AG09309 (cell line): Measurements from ENCODE around the gene DCTPP1.

Experiments
- DNase-seq: peaks from one replicate; pipeline ENCODE4 v3.0.0-alpha.2; 2010; ENCODE audit warnings: low read depth
- H3K4me3 ChIP-seq: 2 replicates; pipeline ENCODE4 v1.5.1; 2011; ENCODE audit warnings: mild to moderate bottlenecking, low read depth, low read length, moderate library complexity; ENCODE audit not compliant: control insufficient read depth
- TF ChIP-seq, protein P1 (sequence below): IDR thresholded peaks from 2 replicates; pipeline ENCODE4 v1.5.1; 2011; ENCODE audit warnings: mild to moderate bottlenecking, low read depth, low read length, inconsistent platforms; ENCODE audit not compliant: insufficient read depth, control insufficient read depth; ENCODE audit errors: missing control alignments

DCTPP1 gene

DNA sequence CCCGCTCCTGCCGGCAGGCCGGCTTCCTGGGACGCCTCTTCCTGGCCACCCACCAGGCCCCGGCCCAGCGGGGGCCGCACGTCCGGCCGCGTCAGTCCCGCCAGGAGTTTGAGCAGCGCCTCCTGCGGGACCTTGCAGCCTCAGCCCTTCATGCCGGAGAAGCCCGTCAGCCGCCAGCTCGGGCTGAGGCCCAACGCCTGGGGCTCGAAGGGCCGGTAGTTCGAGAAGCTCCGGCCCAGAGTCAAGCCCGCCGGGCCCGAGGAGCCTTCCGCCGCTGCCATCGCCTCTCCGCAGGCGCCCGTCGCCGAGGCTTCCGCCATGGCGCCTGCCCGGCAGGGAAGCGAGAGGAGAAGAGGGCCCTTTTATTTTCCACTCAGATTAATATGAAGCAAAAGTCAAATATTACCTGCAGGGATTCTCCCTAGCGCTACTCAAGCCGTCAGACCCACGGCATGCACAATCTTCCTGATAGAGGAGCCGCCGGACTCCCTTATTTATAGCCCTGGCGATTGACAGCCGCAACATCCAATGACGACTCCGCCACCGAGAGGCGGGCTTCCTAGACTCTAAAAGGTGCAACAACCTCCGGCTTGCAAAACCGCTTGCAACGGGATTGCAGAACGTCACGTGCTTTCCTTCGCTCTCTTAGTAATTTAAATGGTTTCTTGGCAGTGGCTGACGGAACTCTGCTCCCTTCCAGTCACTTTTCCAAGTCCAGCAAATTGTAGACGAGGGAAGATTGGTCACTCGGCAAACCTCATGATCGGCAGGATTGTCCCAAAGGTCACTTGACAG lies 15.8 kb upstream of the DCTPP1 start, which contains the start of gene SEPHS2:
Gene SEPHS2, minus strand, starts transcription at position 467 of the 795 bp plus-strand sequence. Its CDS starts 147 bp downstream, at position 320.
- peak; percentile 92 for DNase-seq
- H3K4me3 ChIP-seq, result peak within 1 kb of the TSS; percentile 68
- TF ChIP-seq, protein P1, sequence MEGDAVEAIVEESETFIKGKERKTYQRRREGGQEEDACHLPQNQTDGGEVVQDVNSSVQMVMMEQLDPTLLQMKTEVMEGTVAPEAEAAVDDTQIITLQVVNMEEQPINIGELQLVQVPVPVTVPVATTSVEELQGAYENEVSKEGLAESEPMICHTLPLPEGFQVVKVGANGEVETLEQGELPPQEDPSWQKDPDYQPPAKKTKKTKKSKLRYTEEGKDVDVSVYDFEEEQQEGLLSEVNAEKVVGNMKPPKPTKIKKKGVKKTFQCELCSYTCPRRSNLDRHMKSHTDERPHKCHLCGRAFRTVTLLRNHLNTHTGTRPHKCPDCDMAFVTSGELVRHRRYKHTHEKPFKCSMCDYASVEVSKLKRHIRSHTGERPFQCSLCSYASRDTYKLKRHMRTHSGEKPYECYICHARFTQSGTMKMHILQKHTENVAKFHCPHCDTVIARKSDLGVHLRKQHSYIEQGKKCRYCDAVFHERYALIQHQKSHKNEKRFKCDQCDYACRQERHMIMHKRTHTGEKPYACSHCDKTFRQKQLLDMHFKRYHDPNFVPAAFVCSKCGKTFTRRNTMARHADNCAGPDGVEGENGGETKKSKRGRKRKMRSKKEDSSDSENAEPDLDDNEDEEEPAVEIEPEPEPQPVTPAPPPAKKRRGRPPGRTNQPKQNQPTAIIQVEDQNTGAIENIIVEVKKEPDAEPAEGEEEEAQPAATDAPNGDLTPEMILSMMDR, result peak; percentile 54

DNA sequence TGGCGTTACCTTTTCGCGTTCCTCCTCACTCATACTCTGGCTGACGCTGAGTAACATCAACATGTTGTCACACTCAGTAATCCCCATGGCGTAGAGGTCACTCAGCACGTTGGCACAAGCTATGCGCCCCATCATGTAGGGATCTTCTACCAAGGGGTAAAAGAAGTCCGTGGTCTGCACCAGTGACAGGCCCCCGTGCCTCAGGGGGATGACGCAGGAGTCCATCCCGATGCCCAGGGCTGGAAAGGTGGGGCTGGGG lies 15.2 kb upstream of the DCTPP1 start:
- TF ChIP-seq, protein P1, result no peak
- DNase-seq, result no peak
- H3K4me3 ChIP-seq, result peak overlapping the region; percentile 68

DNA sequence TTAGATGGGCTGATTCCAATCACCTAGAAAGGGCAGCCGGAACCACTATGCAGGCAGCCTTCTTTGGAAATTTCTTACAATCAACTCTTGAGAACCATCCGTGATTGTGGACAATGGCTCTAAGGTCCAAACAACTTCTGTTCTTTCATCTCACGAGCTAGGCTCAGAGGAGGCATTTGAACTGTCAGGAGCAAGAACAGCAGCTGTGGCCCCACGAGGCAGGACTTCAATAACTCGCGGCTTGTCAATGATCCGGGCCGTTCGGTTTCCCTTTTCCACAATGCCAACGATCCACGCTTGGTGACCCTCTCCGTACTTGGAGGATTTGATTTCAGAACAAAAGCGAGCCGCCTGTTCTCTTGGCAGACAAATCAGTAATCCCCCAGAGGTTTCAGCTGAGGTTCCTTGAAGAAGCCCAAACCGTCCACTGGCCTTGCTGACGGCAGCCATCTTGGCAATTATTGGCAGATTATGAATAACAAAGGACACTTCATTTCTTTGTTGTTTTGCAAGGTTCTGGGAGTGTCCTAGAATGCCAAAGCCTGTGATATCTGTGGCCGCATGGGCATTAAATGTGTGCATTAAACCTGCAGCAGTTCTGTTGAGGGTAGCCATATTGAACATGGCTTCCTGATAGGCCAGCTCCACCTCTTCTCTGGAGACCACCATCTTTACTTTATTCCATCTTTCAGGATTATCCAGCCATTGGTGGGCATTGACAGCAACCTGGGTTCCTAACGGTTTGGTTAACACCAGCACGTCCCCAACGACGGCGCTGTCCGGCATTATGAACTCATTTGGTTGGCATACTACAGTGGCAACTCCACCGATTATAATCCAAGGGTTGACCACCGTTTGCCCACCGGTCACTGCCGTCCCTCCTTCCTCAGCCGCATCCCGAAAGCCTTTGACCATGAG lies 14.7 kb upstream of the DCTPP1 start:
- DNase-seq, result no peak
- TF ChIP-seq, protein P1, result no peak
- peak overlapping the region; percentile 68 for H3K4me3 ChIP-seq

DNA sequence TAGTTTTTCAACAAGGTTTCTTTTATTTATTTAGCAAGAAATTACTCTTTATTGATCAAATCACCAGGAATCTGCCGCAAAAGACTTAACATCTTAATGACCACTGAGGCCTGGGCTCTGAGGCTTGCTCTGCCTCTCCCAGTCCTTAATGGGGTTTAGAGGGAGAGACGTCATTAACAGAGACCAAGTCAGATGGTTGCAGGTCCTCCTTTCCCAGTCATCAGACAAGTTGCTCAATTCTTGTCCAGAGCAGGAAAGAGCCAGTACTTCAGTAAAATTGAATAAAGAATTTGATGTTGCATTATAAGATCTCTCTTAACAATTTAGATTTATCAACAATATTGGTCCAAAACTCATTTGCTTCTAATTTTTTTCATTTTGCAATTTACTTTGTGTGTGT lies 13.8 kb upstream of the DCTPP1 start:
- no peak for DNase-seq
- no peak overlapping the region for H3K4me3 ChIP-seq
- TF ChIP-seq, protein P1, result no peak

DNA sequence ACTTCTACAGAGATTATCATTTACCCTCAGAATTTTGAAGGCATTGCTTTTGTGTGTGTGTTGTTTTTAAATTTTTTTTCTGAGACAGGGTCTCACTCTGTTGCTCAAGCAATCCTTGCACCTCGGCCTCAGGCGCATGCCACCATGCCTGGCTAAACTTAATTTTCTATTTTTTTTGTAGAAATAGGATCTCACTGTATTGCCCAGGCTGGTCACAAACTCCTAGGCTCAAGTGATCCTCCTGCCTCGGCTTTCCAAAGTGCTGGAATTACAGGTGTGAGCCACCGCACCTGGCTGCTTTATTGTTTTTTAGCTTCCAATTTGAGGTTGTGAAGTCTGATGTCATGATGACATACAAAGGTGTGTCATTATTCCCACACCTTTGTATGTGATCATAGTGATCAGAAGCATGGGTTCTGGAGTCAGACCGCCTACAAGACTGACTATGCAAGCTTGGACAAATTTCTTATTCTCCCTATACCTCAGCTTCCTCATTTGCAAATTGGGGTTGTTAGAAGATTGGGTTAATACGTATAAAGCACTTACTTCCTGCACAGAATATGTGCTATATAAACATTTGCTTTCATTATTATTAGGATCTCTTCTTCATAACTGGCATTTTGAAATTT lies 10.0 kb upstream of the DCTPP1 start:
- no peak for DNase-seq
- no peak overlapping the region for H3K4me3 ChIP-seq
- TF ChIP-seq, protein P1, result no peak

DNA sequence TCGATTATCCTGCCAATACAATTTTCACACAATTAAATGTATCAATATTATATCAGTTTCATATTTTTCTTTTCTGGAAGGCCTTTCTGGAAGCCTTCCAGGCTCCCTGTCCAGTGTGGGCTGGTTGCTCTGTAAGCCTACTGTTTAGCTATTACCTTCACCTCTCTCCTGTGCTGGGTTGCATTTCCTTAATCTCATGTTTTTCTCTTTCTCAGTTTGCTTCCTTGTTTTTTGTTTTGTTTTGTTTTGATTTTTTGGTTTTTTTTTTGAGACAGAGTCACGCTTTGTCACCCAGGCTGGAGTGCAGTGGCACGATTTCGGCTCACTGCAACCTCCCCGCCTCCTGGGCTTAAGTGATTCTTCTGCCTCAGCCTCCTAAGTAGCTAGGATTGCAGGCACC lies 9.0 kb upstream of the DCTPP1 start:
- TF ChIP-seq, protein P1, result no peak
- no peak overlapping the region for H3K4me3 ChIP-seq

More for the DNA sequence above, 9.0 kb upstream of the DCTPP1 start:
- DNase-seq, result no peak
